K562 (cell line): ENCODE data around the gene DEFB127. TPM values are rescaled to one million over a fixed set of nuclear protein-coding genes. Genes with fewer than 3 reads are reported as not detected.
"Not testable (repeated sequence)": the region's sequence is repeated elsewhere in the genome, so short reads cannot be mapped to it uniquely, and the experiment has no call there.

Experiments
- ATAC-seq: fragments of 200-7000 bp; cut with Tn5 transposase; 3 replicates; pipeline ENCODE4 v1.9.1; 2020; ENCODE audit warnings: moderate library complexity
- BruUV-seq: library from RNA; stranded (reverse); fragments of 400-500 nt; replicated peaks from 2 replicates; lab custom pipeline; 2021; lab: Mats Ljungman, UMichigan
- CTCF ChIA-PET: fragments of 300-600 bp; formaldehyde crosslinking; extraction: SDS; loops from one replicate; lab custom pipeline; 2021; ENCODE audit warnings: low intra/inter-chr PET ratio; lab: Yijun Ruan, JAX
- POLR2A ChIA-PET: fragments of 300-600, 350-650 bp; sonication (Branson Sonifier 250); formaldehyde crosslinking; extraction: SDS; loops from one replicate; lab custom pipeline; 2021; ENCODE audit warnings: antibody characterized with exemption, inconsistent platforms; lab: Yijun Ruan, JAX
- DNase-seq, 4 experiments: peaks; one replicate each; pipeline versions ENCODE4 v3.0.0 to v3.0.0-alpha.2; 2011 to 2018; ENCODE audit warnings: low spot score in 3 of 4, mixed read lengths in 3 of 4; ENCODE audit errors: extremely low read depth in 1 of 4
- FAIRE-seq: peaks from 2 replicates; lab custom pipeline; 2011; peaks lifted over from hg19 to GRCh38; lab: Jason Lieb, UNC
- H2AFZ ChIP-seq: 2 replicates; pipeline ENCODE4 v1.6.0; 2011; ENCODE audit warnings: low read depth, low read length, control low read depth, inconsistent platforms
- H3K27ac ChIP-seq: fragments of 200-600 bp; 3 replicates; pipeline ENCODE4 v1.8.0; 2011; ENCODE audit warnings: low read depth, mild to moderate bottlenecking, control low read depth, inconsistent platforms, low read length, moderate library complexity, mixed read lengths; ENCODE audit errors: extremely low read depth
- H3K27me3 ChIP-seq, 2 experiments: fragments of 300-600 bp in 1 of 2; 2 replicates in 1 of 2; 3 replicates in 1 of 2; pipeline versions ENCODE4 v1.6.0 to v1.8.0; 2011; ENCODE audit warnings: inconsistent platforms in 2 of 2, low read length in 2 of 2, mild to moderate bottlenecking in 1 of 2, mixed read lengths in 1 of 2, moderate library complexity in 1 of 2; ENCODE audit not compliant: control insufficient read depth in 2 of 2, insufficient read depth in 2 of 2
- H3K36me3 ChIP-seq: fragments of 300-600 bp; 3 replicates; pipeline ENCODE4 v1.8.0; 2011; ENCODE audit warnings: mild to moderate bottlenecking, low read length, inconsistent platforms; ENCODE audit not compliant: control insufficient read depth, insufficient read depth
- H3K4me1 ChIP-seq, 2 experiments: fragments of 200-600 bp in 1 of 2; replicated peaks in 1 of 2; 2 replicates in 1 of 2; 3 replicates in 1 of 2; pipeline versions ENCODE4 v1.5.1 to v1.8.0; 2011; ENCODE audit warnings: inconsistent platforms in 2 of 2, low read length in 2 of 2, mild to moderate bottlenecking in 1 of 2, mixed read lengths in 1 of 2, moderate library complexity in 1 of 2; ENCODE audit not compliant: control insufficient read depth in 2 of 2, insufficient read depth in 2 of 2
- H3K4me2 ChIP-seq: 2 replicates; pipeline ENCODE4 v1.6.1; 2011; ENCODE audit warnings: low read length, control low read depth, inconsistent platforms, mixed read lengths; ENCODE audit not compliant: insufficient read depth
- H3K4me3 ChIP-seq: fragments of 200-600 bp; sonication (generic), shearing (Covaris generic); 2 replicates; pipeline ENCODE4 v1.5.1; 2016; ENCODE audit warnings: control low read depth, inconsistent platforms
- H3K79me2 ChIP-seq: fragments of 200-600 bp; 3 replicates; pipeline ENCODE4 v1.8.0; 2011; ENCODE audit warnings: low read length, inconsistent platforms; ENCODE audit not compliant: control insufficient read depth, insufficient read depth
- H3K9ac ChIP-seq, 2 experiments: 2 replicates each; pipeline versions ENCODE4 v1.6.0 to v1.6.1; 2011; ENCODE audit warnings: low read depth in 2 of 2, low read length in 2 of 2, control low read depth in 1 of 2, inconsistent platforms in 1 of 2, mild to moderate bottlenecking in 1 of 2, mixed read lengths in 1 of 2; ENCODE audit not compliant: insufficient read depth in 1 of 2
- H3K9me1 ChIP-seq: one replicate; pipeline ENCODE4 v1.6.0; 2011; ENCODE audit warnings: inconsistent platforms, mild to moderate bottlenecking, low read length, moderate library complexity; ENCODE audit not compliant: control insufficient read depth, insufficient read depth
- H3K9me3 ChIP-seq: replicated peaks from 2 replicates; pipeline ENCODE4 v1.5.1; 2011; ENCODE audit warnings: low read depth, low read length, inconsistent platforms; ENCODE audit not compliant: control insufficient read depth, insufficient read depth
- H4K20me1 ChIP-seq: replicated peaks from 2 replicates; pipeline ENCODE4 v1.6.1; 2011; ENCODE audit warnings: low read length, inconsistent platforms, mixed read lengths; ENCODE audit not compliant: control insufficient read depth, insufficient read depth
- PCBP1 ChIP-seq: fragments of 200-400 bp; formaldehyde crosslinking; IDR thresholded peaks from 2 replicates; pipeline ENCODE4 v1.6.1; 2018; ENCODE audit warnings: mild to moderate bottlenecking, low read depth, low read length; ENCODE audit not compliant: poor library complexity, severe bottlenecking
- UBTF ChIP-seq, 2 experiments: IDR thresholded peaks; 2 replicates each; pipeline ENCODE4 v1.6.1; 2012; ENCODE audit warnings: improper control_type of control experiment in 2 of 2, low read depth in 2 of 2, low read length in 2 of 2, borderline replicate concordance in 1 of 2
- WGBS: fragments of 100-300 bp; shearing (Covaris generic); methylation state at CpG from one replicate; pipeline ENCODE4 v1.1.6; 2016; ENCODE audit warnings: low coverage, mixed read lengths; ENCODE audit not compliant: insufficient coverage; ENCODE audit errors: missing lambda C conversion rate; 5-methylcytosine and 5-hydroxymethylcytosine counted together
- in situ Hi-C: fragments of 300-500 bp; cut with MboI; formaldehyde crosslinking; loops from 4 replicates; pipeline ENCODE4 v1.15.0; 2018; ENCODE audit warnings: inconsistent platforms, mixed read lengths
- intact Hi-C: fragments of 100-400 bp; cut with micrococcal nuclease; formaldehyde crosslinking; loops from 2 replicates; pipeline ENCODE4 v1.14.2; 2022
- polyA plus RNA-seq, 8 experiments: library from polyadenylated mRNA; depleted of rRNA in 4 of 8; stranded (reverse) in 5 of 8; unstranded in 3 of 8; fragments of >200 nt; fragmentation: Nextera tagmentation in 2 of 8; fragmentation: Illumina TruSeq in 1 of 8; extraction: Ambion mirVana in 2 of 8; extraction: Trizol in 1 of 8; gene quantifications; 2 replicates each; pipeline versions ENCODE4 v1.2.1 to v1.2.3, GENCODE V29; 2011 to 2014; ENCODE audit warnings: inconsistent platforms in 1 of 8, missing spikeins in 1 of 8
- total RNA-seq, 7 experiments: library from RNA; depleted of rRNA in 6 of 7; stranded (reverse); fragments of >200 nt in 6 of 7; fragmentation: Illumina TruSeq in 2 of 7; extraction: Trizol in 2 of 7; gene quantifications; 2 replicates each; pipeline versions ENCODE4 v1.2.1 to v1.2.3, GENCODE V29; 2011 to 2021; ENCODE audit warnings: low replicate concordance in 1 of 7

The DEFB127 gene
- total and polyA plus RNA-seq, 9 of the 15 experiments (the other 6 are each of a cell fraction or from before 2014, with no cell fraction given) = not detected

- TF ChIP-seq UBTF (IDR thresholded peaks at IDR 0.05; ENCODE audit: borderline replicate concordance in 1 of 2, low read depth in 2 of 2, low read length in 2 of 2) = no peak
- no peak for TF ChIP-seq PCBP1
Measured at GRCh38 chr20:199996-200395, 42.7 kb downstream of the DEFB127 start (continued).

DNA sequence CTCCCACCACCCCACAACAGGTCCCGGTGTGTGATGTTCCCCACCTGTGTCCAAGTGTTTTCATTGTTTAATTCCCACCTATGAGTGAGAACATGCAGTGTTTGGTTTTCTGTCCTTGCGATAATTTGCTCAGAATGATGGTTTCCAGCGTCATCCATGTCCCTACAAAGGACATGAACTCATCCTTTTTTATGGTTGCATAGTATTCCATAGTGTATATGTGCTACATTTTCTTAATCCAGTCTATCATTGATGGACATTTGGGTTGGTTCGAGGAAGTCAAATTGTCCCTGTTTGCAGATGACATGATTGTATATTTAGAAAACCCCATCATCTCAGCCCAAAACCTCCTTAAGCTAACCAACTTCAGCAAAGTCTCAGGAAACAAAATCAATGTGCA, 46.4 kb downstream of the DEFB127 start:
- H3K36me3 ChIP-seq, in situ Hi-C loops, H3K9ac ChIP-seq, H3K27ac ChIP-seq, H4K20me1 ChIP-seq, H3K9me3 ChIP-seq, ATAC-seq, DNase-seq, intact Hi-C loops, BruUV-seq, H3K9me1 ChIP-seq, H2AFZ ChIP-seq, H3K4me3 ChIP-seq, H3K4me2 ChIP-seq, FAIRE-seq, H3K79me2 ChIP-seq, H3K4me1 ChIP-seq, POLR2A ChIA-PET, CTCF ChIA-PET, H3K27me3 ChIP-seq: not testable (repeated sequence)
- WGBS = 15% methylated on average over 4 of the region's 4 CpGs

Other genes starting within 250 kb of the DEFB127 start
Only the 7 nearest of the 10 such genes appear.
- not detected in 2 replicates for gene DEFB125, start 69.8 kb upstream of the DEFB127 start, total RNA-seq (2014; rRNA removed)
- not detected in 2 replicates for gene DEFB125, start 69.8 kb upstream of the DEFB127 start, total RNA-seq (2014; rRNA removed; fragmentation: Illumina TruSeq; extraction: Trizol)
- not detected in 2 replicates for gene DEFB125, start 69.8 kb upstream of the DEFB127 start, total RNA-seq (2015; rRNA removed; fragmentation: Illumina TruSeq; extraction: Trizol)
- gene DEFB125, start 69.8 kb upstream of the DEFB127 start, total RNA-seq (2021) = not detected in 2 replicates
- not detected in 2 replicates for gene DEFB125, start 69.8 kb upstream of the DEFB127 start, polyA plus RNA-seq (2011; rRNA removed)
- not detected in 2 replicates for gene DEFB125, start 69.8 kb upstream of the DEFB127 start, polyA plus RNA-seq (2014; fragmentation: Illumina TruSeq; extraction: Trizol)
- not detected for gene DEFB125, start 69.8 kb upstream of the DEFB127 start, polyA plus RNA-seq (2014; fragmentation: Nextera tagmentation; extraction: Ambion mirVana)
- not detected in 2 replicates for gene DEFB125, start 69.8 kb upstream of the DEFB127 start, polyA plus RNA-seq (2014; rRNA removed)
- gene DEFB126, start 14.9 kb upstream of the DEFB127 start, total RNA-seq (2014; rRNA removed) = not detected in 2 replicates
- not detected in 2 replicates for gene DEFB126, start 14.9 kb upstream of the DEFB127 start, total RNA-seq (2014; rRNA removed; fragmentation: Illumina TruSeq; extraction: Trizol)
- not detected in 2 replicates for gene DEFB126, start 14.9 kb upstream of the DEFB127 start, total RNA-seq (2015; rRNA removed; fragmentation: Illumina TruSeq; extraction: Trizol)
- not detected in 2 replicates for gene DEFB126, start 14.9 kb upstream of the DEFB127 start, total RNA-seq (2021)
- not detected in 2 replicates for gene DEFB126, start 14.9 kb upstream of the DEFB127 start, polyA plus RNA-seq (2011; rRNA removed)
- gene DEFB126, start 14.9 kb upstream of the DEFB127 start, polyA plus RNA-seq (2014; fragmentation: Illumina TruSeq; extraction: Trizol) = not detected in 2 replicates
- not detected for gene DEFB126, start 14.9 kb upstream of the DEFB127 start, polyA plus RNA-seq (2014; fragmentation: Nextera tagmentation; extraction: Ambion mirVana)
- not detected in 2 replicates for gene DEFB126, start 14.9 kb upstream of the DEFB127 start, polyA plus RNA-seq (2014; rRNA removed)
- gene DEFB128, start 32.3 kb downstream of the DEFB127 start, total RNA-seq (2014; rRNA removed) = not detected in 2 replicates
- gene DEFB128, start 32.3 kb downstream of the DEFB127 start, total RNA-seq (2014; rRNA removed; fragmentation: Illumina TruSeq; extraction: Trizol) = not detected in 2 replicates
- not detected in 2 replicates for gene DEFB128, start 32.3 kb downstream of the DEFB127 start, total RNA-seq (2015; rRNA removed; fragmentation: Illumina TruSeq; extraction: Trizol)
- gene DEFB128, start 32.3 kb downstream of the DEFB127 start, total RNA-seq (2021) = not detected in 2 replicates
- gene DEFB128, start 32.3 kb downstream of the DEFB127 start, polyA plus RNA-seq (2011; rRNA removed) = not detected in 2 replicates
- not detected in 2 replicates for gene DEFB128, start 32.3 kb downstream of the DEFB127 start, polyA plus RNA-seq (2014; fragmentation: Illumina TruSeq; extraction: Trizol)
- gene DEFB128, start 32.3 kb downstream of the DEFB127 start, polyA plus RNA-seq (2014; fragmentation: Nextera tagmentation; extraction: Ambion mirVana) = not detected
- gene DEFB128, start 32.3 kb downstream of the DEFB127 start, polyA plus RNA-seq (2014; rRNA removed) = not detected in 2 replicates
- not detected in 2 replicates for gene DEFB129, start 69.8 kb downstream of the DEFB127 start, total RNA-seq (2014; rRNA removed)
- gene DEFB129, start 69.8 kb downstream of the DEFB127 start, total RNA-seq (2014; rRNA removed; fragmentation: Illumina TruSeq; extraction: Trizol) = not detected in 2 replicates
- not detected in 2 replicates for gene DEFB129, start 69.8 kb downstream of the DEFB127 start, total RNA-seq (2015; rRNA removed; fragmentation: Illumina TruSeq; extraction: Trizol)
- not detected in 2 replicates for gene DEFB129, start 69.8 kb downstream of the DEFB127 start, total RNA-seq (2021)
- not detected in 2 replicates for gene DEFB129, start 69.8 kb downstream of the DEFB127 start, polyA plus RNA-seq (2011; rRNA removed)
- not detected in 2 replicates for gene DEFB129, start 69.8 kb downstream of the DEFB127 start, polyA plus RNA-seq (2014; fragmentation: Illumina TruSeq; extraction: Trizol)
- not detected for gene DEFB129, start 69.8 kb downstream of the DEFB127 start, polyA plus RNA-seq (2014; fragmentation: Nextera tagmentation; extraction: Ambion mirVana)
- gene DEFB129, start 69.8 kb downstream of the DEFB127 start, polyA plus RNA-seq (2014; rRNA removed) = not detected in 2 replicates
- not detected in 2 replicates for gene DEFB132, start 100.3 kb downstream of the DEFB127 start, total RNA-seq (2014; rRNA removed)
- not detected in 2 replicates for gene DEFB132, start 100.3 kb downstream of the DEFB127 start, total RNA-seq (2014; rRNA removed; fragmentation: Illumina TruSeq; extraction: Trizol)
- not detected in 2 replicates for gene DEFB132, start 100.3 kb downstream of the DEFB127 start, total RNA-seq (2015; rRNA removed; fragmentation: Illumina TruSeq; extraction: Trizol)
- not detected in 2 replicates for gene DEFB132, start 100.3 kb downstream of the DEFB127 start, total RNA-seq (2021)
- gene DEFB132, start 100.3 kb downstream of the DEFB127 start, polyA plus RNA-seq (2011; rRNA removed) = not detected in 2 replicates
- gene DEFB132, start 100.3 kb downstream of the DEFB127 start, polyA plus RNA-seq (2014; fragmentation: Illumina TruSeq; extraction: Trizol) = not detected in 2 replicates
- not detected for gene DEFB132, start 100.3 kb downstream of the DEFB127 start, polyA plus RNA-seq (2014; fragmentation: Nextera tagmentation; extraction: Ambion mirVana)
- not detected in 2 replicates for gene DEFB132, start 100.3 kb downstream of the DEFB127 start, polyA plus RNA-seq (2014; rRNA removed)
- gene C20orf96, start 133.3 kb downstream of the DEFB127 start, total RNA-seq (2014; rRNA removed) = 1.5 and 2.0 TPM in 2 replicates
- gene C20orf96, start 133.3 kb downstream of the DEFB127 start, total RNA-seq (2014; rRNA removed; fragmentation: Illumina TruSeq; extraction: Trizol) = 2.4 and 3.0 TPM in 2 replicates
- 2.1 and 2.3 TPM in 2 replicates for gene C20orf96, start 133.3 kb downstream of the DEFB127 start, total RNA-seq (2015; rRNA removed; fragmentation: Illumina TruSeq; extraction: Trizol)
- 10.1 TPM in 2 replicates for gene C20orf96, start 133.3 kb downstream of the DEFB127 start, total RNA-seq (2021)
- gene C20orf96, start 133.3 kb downstream of the DEFB127 start, polyA plus RNA-seq (2011; rRNA removed) = 11.0 and 22.6 TPM in 2 replicates
- gene C20orf96, start 133.3 kb downstream of the DEFB127 start, polyA plus RNA-seq (2014; fragmentation: Illumina TruSeq; extraction: Trizol) = 8.4 and 9.8 TPM in 2 replicates
- gene C20orf96, start 133.3 kb downstream of the DEFB127 start, polyA plus RNA-seq (2014; fragmentation: Nextera tagmentation; extraction: Ambion mirVana) = 1 to 10 TPM; 1.7 to 4.2 TPM
- 9.1 and 11.7 TPM in 2 replicates for gene C20orf96, start 133.3 kb downstream of the DEFB127 start, polyA plus RNA-seq (2014; rRNA removed)
- gene ZCCHC3, start 140.1 kb downstream of the DEFB127 start, total RNA-seq (2014; rRNA removed) = 23.2 and 28.2 TPM in 2 replicates
- gene ZCCHC3, start 140.1 kb downstream of the DEFB127 start, total RNA-seq (2014; rRNA removed; fragmentation: Illumina TruSeq; extraction: Trizol) = 10.1 and 10.2 TPM in 2 replicates
- 12.8 and 13.9 TPM in 2 replicates for gene ZCCHC3, start 140.1 kb downstream of the DEFB127 start, total RNA-seq (2015; rRNA removed; fragmentation: Illumina TruSeq; extraction: Trizol)
- gene ZCCHC3, start 140.1 kb downstream of the DEFB127 start, total RNA-seq (2021) = 22.1 and 22.5 TPM in 2 replicates
- 21.2 and 22.0 TPM in 2 replicates for gene ZCCHC3, start 140.1 kb downstream of the DEFB127 start, polyA plus RNA-seq (2011; rRNA removed)
- gene ZCCHC3, start 140.1 kb downstream of the DEFB127 start, polyA plus RNA-seq (2014; fragmentation: Illumina TruSeq; extraction: Trizol) = 16.5 and 17.6 TPM in 2 replicates
- gene ZCCHC3, start 140.1 kb downstream of the DEFB127 start, polyA plus RNA-seq (2014; fragmentation: Nextera tagmentation; extraction: Ambion mirVana) = 1 to 10 TPM; 2.8 to 4.0 TPM
- gene ZCCHC3, start 140.1 kb downstream of the DEFB127 start, polyA plus RNA-seq (2014; rRNA removed) = 22.4 and 23.3 TPM in 2 replicates